Glomerular endothelial cell (primary cell): ENCODE data around the gene COPS7B. TPM values are rescaled to one million over a fixed set of nuclear protein-coding genes. Genes with fewer than 3 reads are reported as not detected.

Source experiments
- total RNA-seq: library from RNA; depleted of rRNA; stranded (reverse); fragments of >200 nt; gene quantifications from 2 replicates; pipeline ENCODE4 v1.2.3, GENCODE V29; 2015

The COPS7B gene
- total RNA-seq, 1 donor from 2014 or later: 39.2 TPM

Other genes starting within 250 kb of the COPS7B start
- gene TEX44, start 193.6 kb upstream of the COPS7B start, total RNA-seq: not detected in 2 replicates
- gene PTMA, start 77.9 kb upstream of the COPS7B start, total RNA-seq: 815 and 859 TPM in 2 replicates
- gene PDE6D, start 5.2 kb upstream of the COPS7B start, total RNA-seq: 29.5 and 32.6 TPM in 2 replicates
- 0.82 TPM in 1 of 2 replicates, not detected in the other for gene NPPC, start 140.0 kb downstream of the COPS7B start, total RNA-seq
- 22.3 and 33.5 TPM in 2 replicates for gene DIS3L2, start 175.3 kb downstream of the COPS7B start, total RNA-seq